GM10847 (cell line): ENCODE data around the gene MAP1LC3B.

Source experiments
- POLR2A ChIP-seq: IDR thresholded peaks from 2 replicates; pipeline ENCODE4 v1.6.1; 2011; ENCODE audit not compliant: insufficient read length; ENCODE audit errors: extremely low read depth

MAP1LC3B gene

GRCh38 chr16:87425941-87426340 lies 33.8 kb downstream of the MAP1LC3B start:
- no peak for TF ChIP-seq POLR2A

GRCh38 chr16:87426423-87427215 lies 34.5 kb downstream of the MAP1LC3B start:
- no peak for TF ChIP-seq POLR2A

- TF ChIP-seq POLR2A: no peak
Observed at GRCh38 chr16:87431926-87432325, 39.8 kb downstream of the MAP1LC3B start.

- no peak for TF ChIP-seq POLR2A
Observed at GRCh38 chr16:87432330-87432915, 40.3 kb downstream of the MAP1LC3B start.

- TF ChIP-seq POLR2A: no peak
Observed at GRCh38 chr16:87434146-87434667, 42.1 kb downstream of the MAP1LC3B start.

- TF ChIP-seq POLR2A: no peak
Observed at GRCh38 chr16:87435372-87436224, 43.5 kb downstream of the MAP1LC3B start.

GRCh38 chr16:87436225-87437172 lies 44.4 kb downstream of the MAP1LC3B start:
- no peak for TF ChIP-seq POLR2A

- no peak for TF ChIP-seq POLR2A
Observed at GRCh38 chr16:87437327-87437726, 45.2 kb downstream of the MAP1LC3B start.

GRCh38 chr16:87437911-87438610 lies 45.9 kb downstream of the MAP1LC3B start:
- no peak for TF ChIP-seq POLR2A

- no peak for TF ChIP-seq POLR2A
Observed at GRCh38 chr16:87438611-87438985, 46.5 kb downstream of the MAP1LC3B start.

GRCh38 chr16:87439926-87440325 lies 47.8 kb downstream of the MAP1LC3B start:
- TF ChIP-seq POLR2A: no peak

GRCh38 chr16:87441886-87442580 lies 49.9 kb downstream of the MAP1LC3B start:
- TF ChIP-seq POLR2A: no peak

GRCh38 chr16:87442581-87442966 lies 50.4 kb downstream of the MAP1LC3B start:
- TF ChIP-seq POLR2A: no peak

- no peak for TF ChIP-seq POLR2A
Observed at GRCh38 chr16:87443016-87443415, 50.9 kb downstream of the MAP1LC3B start.

GRCh38 chr16:87443964-87444363 lies 51.8 kb downstream of the MAP1LC3B start:
- TF ChIP-seq POLR2A: no peak
